ENCODE results near the gene RNU1-4.
"Not testable (repeated sequence)": the region's sequence is repeated elsewhere in the genome, so short reads cannot be mapped to it uniquely, and the experiment has no call there.

Gene RNU1-4

GRCh38 chr1:16779525-16779924 is 39.2 kb downstream of the RNU1-4 start:
- Mint-ChIP-seq H3K9me3 (peaks cover 13% of the 10 kb centered on the region), H3K27me3 (ENCODE audit: low read depth, poor library complexity) (peaks cover 41% of the 10 kb centered on the region)
- not testable (repeated sequence) for H3K36me3 Mint-ChIP-seq (ENCODE audit: low read depth); H3K4me3 Mint-ChIP-seq; H3K4me1 Mint-ChIP-seq; H3K27ac Mint-ChIP-seq; DNase-seq

- not testable (repeated sequence) for DNase-seq; H3K4me1 Mint-ChIP-seq; H3K36me3 Mint-ChIP-seq (ENCODE audit: low read depth); H3K4me3 Mint-ChIP-seq; H3K27ac Mint-ChIP-seq
- Mint-ChIP-seq H3K27me3 (ENCODE audit: low read depth, poor library complexity) (peaks cover 41% of the 10 kb centered on the region), H3K9me3 (peaks cover 13% of the 10 kb centered on the region)
These were observed 40.7 kb downstream of the RNU1-4 start for GRCh38 chr1:16781033-16781432.

- Mint-ChIP-seq H3K9me3 (peaks cover 13% of the 10 kb centered on the region), H3K27me3 (ENCODE audit: low read depth, poor library complexity) (peaks cover 41% of the 10 kb centered on the region)
- not testable (repeated sequence) for H3K36me3 Mint-ChIP-seq (ENCODE audit: low read depth); H3K4me3 Mint-ChIP-seq; H3K4me1 Mint-ChIP-seq; DNase-seq; H3K27ac Mint-ChIP-seq
These were observed 41.3 kb downstream of the RNU1-4 start for GRCh38 chr1:16781625-16782024.

DNA sequence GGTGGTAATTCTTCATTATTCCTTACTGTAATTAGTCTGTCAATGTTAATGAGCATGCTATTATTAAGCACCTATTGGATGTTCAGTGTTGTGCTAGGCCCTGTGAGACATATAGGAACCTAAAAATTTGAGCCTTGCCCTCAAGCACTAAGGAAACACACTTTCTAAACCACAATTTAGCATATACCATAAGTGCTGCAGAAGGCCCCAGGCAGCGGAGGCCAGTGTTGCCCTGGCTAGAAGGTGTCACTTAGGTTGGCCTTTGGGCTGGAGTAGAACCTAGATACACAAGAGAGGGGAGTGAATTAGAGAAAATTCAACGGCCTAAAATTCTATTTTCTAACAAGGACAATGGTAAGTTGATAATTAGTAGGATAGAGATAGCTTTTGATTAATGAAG is 44.6 kb downstream of the RNU1-4 start:
- not testable (repeated sequence) for DNase-seq; H3K27ac Mint-ChIP-seq; H3K9me3 Mint-ChIP-seq; H3K4me1 Mint-ChIP-seq; H3K4me3 Mint-ChIP-seq; H3K36me3 Mint-ChIP-seq (ENCODE audit: low read depth)
- peaks cover 31% of the 10 kb centered on the region for H3K27me3 Mint-ChIP-seq (ENCODE audit: low read depth, poor library complexity)

DNA sequence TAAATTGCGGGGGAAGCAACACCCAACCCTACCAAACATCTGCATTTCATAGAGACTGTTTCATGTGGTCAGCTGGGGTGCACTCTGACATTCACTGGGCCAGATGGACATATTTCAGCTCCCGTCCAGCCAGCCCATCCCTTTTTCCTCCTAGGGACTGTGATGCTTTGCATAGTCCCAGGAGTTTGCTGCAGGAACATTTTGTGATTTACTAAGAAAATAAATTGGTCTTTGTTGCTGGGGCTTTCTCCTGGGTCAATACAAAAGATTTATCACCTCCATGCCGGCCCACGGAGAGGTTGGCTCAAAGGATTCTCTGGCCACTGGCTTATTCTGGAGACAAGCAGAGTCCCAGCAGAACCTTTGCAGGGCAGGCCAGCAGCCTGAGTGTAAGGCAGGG is 46.0 kb downstream of the RNU1-4 start:
- peak; percentile 27 for DNase-seq
- not testable (repeated sequence) for H3K27ac Mint-ChIP-seq; H3K4me1 Mint-ChIP-seq; H3K9me3 Mint-ChIP-seq; H3K36me3 Mint-ChIP-seq (ENCODE audit: low read depth)
- peaks cover 25% of the 10 kb centered on the region for H3K27me3 Mint-ChIP-seq (ENCODE audit: low read depth, poor library complexity)
- peak overlapping the region; percentile 28 for H3K4me3 Mint-ChIP-seq

- not testable (repeated sequence) for H3K27ac Mint-ChIP-seq; H3K36me3 Mint-ChIP-seq (ENCODE audit: low read depth); DNase-seq; H3K9me3 Mint-ChIP-seq; H3K4me1 Mint-ChIP-seq; H3K4me3 Mint-ChIP-seq
- peaks cover 21% of the 10 kb centered on the region for H3K27me3 Mint-ChIP-seq (ENCODE audit: low read depth, poor library complexity)
These were observed 46.9 kb downstream of the RNU1-4 start for GRCh38 chr1:16787175-16787574.

GRCh38 chr1:16787711-16788110 is 47.4 kb downstream of the RNU1-4 start:
- not testable (repeated sequence) for DNase-seq; H3K36me3 Mint-ChIP-seq (ENCODE audit: low read depth); H3K9me3 Mint-ChIP-seq; H3K27ac Mint-ChIP-seq; H3K4me3 Mint-ChIP-seq; H3K4me1 Mint-ChIP-seq
- peaks cover 17% of the 10 kb centered on the region for H3K27me3 Mint-ChIP-seq (ENCODE audit: low read depth, poor library complexity)
